Kidney tubule cell (primary cell): ENCODE results near the gene F8.

ENCODE experiments used
- DNase-seq: peaks from one replicate; pipeline ENCODE4 v3.0.0-alpha.2; 2018; ENCODE audit warnings: low spot score

Gene F8

GRCh38 chrX:155022585-155022984 lies at the start of gene F8:
F8 (minus strand) TSS chrX:155022723; CDS start chrX:155022552, 171 bp downstream.
- no peak for DNase-seq

- DNase-seq: peak; percentile 23
Measured at GRCh38 chrX:155071694-155072280, 49.3 kb upstream of the F8 start.

DNA sequence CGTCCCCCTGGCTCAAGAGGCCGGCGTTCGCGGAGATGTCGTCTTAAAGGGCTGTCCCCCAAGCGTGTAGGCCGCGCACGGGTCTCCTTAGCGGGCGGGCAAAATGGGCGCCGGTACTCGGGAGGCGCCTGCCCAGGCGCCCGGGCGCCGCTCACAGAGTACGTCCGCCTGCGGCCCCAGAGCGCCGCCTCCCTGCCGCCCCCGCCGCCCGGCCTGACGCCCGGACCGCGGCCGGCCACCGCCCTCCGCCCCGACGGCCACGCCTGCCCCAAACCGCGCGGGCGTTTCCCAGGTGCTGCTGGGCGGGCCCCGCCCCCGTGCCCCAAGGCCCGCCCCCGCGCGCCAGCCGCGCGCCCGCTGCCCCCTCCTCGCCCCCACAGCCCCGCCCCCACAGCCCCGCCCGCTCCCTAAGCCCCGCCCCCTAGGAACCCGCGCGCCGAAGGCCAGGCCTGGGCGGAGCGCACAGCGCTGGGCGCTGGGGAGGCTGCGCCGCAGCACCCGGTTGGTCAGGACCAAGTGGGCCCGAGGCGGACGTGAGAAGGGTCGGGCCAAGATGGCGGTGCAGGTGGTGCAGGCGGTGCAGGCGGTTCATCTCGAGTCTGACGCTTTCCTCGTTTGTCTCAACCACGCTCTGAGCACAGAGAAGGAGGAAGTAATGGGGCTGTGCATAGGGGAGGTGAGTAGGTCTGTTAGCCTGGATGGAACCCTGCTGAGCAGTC lies 48.6 kb upstream of the F8 start, which contains the start of the genes BRCC3, CMC4 and MTCP1:
BRCC3 (plus strand) TSS at position 534 of the 719 bp plus-strand sequence; CDS start at position 554, 20 bp downstream.
CMC4 (minus strand) TSS at position 162 of the 719 bp plus-strand sequence. CDS start 7,113 bp downstream, outside the sequence.
MTCP1 (minus strand) TSS at position 162 of the 719 bp plus-strand sequence. CDS start 5,126 bp downstream, outside the sequence.
- peak; percentile 86 for DNase-seq

- no peak for DNase-seq
Measured at GRCh38 chrX:155070663-155070974, 48.1 kb upstream of the F8 start.

DNA sequence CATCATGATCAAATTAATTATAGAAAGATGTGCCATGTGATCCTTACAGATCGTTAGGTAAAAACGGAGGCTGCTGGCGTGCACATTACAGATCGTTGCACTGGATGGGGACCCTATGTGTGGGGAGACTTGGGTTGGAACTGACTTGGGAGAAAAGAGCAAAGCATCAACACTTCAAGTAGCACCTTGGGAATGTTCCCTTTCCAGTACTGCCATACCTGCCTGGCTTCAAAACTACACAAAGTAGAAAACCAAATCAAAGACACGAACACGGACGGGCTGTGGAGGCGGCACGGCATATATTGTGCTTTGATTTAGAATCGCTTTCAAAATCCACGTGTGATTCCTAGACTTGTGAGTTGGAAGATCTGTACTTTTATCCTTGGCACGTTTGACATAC lies 47.5 kb upstream of the F8 start:
- DNase-seq: no peak

- no peak for DNase-seq
Measured at GRCh38 chrX:155069414-155069813, 46.9 kb upstream of the F8 start.

DNA sequence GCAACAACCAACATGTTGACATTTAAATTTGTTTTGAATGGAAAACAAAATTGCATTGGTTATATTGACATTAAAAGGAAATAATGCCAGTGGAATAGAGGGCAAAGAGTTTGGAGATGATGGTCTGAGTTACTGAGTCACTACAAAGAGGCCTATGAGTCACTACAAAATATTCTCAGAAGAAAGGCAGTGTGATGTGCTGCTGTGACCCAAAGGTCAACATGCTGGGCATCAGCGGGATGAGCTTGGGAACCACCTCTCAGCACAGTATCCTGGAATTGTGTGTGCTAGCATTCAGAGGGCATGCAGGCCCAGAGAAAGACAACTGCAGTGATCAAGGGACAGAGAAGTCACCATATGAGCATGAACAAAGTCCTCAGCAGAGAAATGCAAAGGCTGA lies 45.6 kb upstream of the F8 start:
- DNase-seq: peak; percentile 72

DNA sequence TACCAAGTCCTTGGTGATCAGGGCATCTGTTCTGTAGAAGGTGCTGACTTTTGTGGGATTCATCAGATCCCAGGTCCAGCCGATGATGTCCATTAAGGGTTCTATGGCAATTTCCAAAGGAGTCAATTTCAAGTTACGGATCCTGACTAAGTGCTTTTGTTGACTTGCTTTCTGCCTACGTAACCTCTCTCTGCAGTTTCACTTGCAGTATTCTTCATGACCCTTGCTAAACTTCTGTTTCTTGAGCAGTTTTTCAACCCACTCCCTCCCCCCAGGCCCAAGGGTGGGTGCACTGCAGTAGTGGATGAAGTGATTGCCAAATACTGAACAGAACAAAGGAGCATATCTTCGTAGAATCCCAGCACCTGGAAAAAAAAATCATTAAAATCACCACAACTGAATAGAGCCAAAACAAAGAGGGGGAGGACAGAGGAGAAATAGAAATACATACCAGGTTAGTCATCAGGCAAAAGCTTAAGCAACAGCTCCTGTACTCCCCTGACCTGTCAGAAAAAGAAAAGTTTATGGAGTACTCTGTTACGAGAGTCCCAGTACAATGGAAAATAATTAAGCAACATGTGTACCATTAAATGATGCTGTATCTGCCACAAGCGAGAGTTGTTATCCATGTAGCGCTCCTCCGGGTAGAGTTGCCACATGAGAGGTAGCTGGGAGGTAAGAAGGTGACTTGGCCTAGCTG lies 42.7 kb upstream of the F8 start:
- peak; percentile 46 for DNase-seq

DNA sequence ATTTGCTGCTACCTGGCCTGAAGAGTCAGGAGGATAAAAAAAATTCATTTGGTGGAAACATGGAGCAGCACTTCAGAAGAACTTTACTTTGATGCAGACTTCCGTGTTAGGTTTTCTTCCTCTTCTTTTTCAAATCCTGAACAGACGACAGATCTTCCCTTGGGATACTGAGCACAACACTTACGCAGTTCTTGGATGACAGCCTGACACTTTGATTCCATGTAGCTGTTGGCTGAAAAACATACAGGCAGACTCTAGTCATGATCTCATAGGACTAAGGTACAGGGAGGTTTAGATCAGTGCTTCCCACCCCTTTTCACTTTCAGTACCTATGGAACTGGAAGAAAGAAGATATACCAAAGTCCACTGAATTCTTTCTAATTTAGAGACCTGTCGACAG lies 39.2 kb upstream of the F8 start:
- DNase-seq: no peak

GRCh38 chrX:155056877-155057792 lies 34.6 kb upstream of the F8 start:
- DNase-seq: peak; percentile 79

- no peak for DNase-seq
Measured at GRCh38 chrX:155056471-155056870, 33.9 kb upstream of the F8 start.

GRCh38 chrX:155055494-155055893 lies 33.0 kb upstream of the F8 start:
- no peak for DNase-seq

GRCh38 chrX:155054255-155054654 lies 31.7 kb upstream of the F8 start:
- DNase-seq: no peak

GRCh38 chrX:155053656-155054055 lies 31.1 kb upstream of the F8 start:
- DNase-seq: peak; percentile 12

DNA sequence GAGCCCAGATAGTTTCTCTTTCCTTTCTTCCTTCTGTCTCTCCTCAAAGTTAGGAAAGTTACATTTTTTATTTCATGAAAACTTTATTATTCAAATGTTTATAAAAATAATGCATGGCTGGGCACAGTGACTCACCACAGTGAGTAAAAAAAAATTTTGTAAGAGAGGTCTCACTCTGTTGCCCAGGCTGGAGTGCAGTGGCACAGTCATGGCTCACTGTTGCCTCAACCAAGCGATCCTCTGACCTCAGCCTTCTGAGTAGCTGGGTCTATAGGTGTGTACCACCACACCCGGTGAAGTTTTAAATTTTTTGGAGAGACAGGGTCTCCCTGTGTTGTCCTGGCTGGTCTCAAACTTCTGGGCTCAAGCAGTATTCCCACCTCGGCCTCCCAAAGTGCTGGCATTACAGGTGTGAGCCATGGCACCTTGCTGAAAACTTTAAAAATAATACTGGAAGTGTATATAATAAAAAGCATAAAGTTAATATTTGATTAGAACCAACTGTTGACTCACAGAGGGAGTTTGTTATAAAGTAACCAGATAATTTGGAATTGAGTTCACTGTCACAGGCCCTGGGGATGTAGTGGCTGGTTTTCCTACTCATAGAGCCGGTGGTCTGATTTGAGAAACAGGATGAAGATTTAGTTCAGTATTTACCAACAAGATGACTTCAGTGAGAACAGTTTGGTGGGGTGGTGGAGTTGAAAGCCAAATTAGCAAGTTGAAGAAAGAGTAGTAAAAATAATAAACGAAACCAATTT lies 30.4 kb upstream of the F8 start:
- peak; percentile 80 for DNase-seq

- peak; percentile 55 for DNase-seq
Measured at GRCh38 chrX:155048977-155049619, 26.6 kb upstream of the F8 start.

DNA sequence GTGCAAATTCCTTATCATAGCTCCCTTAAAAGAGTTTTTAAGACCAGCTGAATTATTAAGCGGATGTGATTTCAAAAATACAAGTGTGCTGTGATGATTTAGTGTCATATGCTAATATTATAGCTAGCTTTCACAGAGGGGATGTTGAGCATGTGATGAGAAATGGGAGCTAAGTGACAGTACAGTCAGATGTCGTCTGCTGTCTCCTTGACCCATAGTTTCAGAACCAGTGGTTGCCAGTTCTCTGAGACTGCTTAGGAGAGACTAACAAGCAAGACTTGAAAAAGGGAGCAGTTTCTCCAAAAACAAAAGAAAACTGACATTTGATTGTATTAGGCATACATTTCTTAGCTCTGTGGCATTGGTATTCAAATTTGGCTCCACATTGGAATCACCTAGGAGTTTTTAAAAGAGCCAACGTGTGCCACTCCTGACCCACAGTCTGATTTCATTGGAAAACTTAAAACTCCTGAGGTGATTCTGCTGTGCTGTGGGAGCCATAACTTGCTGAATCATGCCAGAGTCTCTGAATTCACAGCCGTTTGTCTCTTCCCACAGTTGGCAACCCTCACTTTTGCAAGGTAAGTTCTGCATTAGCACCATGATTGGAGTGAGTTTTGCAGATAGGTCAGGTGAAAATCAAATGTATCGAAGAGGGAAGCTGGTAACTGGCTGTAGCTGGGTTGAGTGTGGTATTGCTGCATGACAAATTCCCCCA lies 24.4 kb upstream of the F8 start:
- no peak for DNase-seq

DNA sequence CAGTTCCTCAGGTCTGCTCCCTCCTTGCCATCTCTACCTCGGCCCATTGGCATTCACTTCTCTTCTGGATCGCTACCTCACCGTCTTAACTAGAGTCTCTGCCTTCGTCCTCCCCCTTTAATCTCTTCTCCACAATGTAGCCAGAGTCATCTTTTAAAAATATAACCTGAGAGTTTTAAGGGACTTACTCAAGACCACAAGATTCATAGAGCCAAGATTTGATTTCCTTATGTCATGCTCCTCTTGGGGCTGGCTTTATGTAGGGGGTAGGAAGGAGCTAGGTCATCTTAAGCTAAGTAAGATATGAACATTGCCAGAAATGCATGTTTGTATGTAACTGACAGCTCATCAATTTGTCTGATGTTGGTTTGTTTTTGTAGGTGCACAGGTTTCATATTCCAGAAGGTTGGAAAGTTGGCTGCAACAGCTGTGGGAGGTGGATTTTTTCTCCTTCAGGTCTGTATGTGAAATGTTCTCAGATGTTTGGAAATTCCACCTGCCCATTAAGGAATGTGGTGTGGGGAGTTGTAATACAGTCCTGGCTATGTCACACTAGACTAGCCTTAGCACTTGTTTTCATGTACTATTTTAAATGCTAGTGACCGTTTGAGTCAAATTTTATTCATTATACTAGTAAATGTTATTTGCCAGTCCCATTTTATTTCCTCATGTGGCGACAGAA lies 23.7 kb upstream of the F8 start:
- peak; percentile 7 for DNase-seq

GRCh38 chrX:155035688-155036087 lies 13.2 kb upstream of the F8 start:
- DNase-seq: no peak
